DND-41 (cell line): ENCODE results near the gene FAM163B.

ENCODE experiments used
- ATAC-seq: fragments of 200-7000 bp; cut with Tn5 transposase; 3 replicates; pipeline ENCODE4 v1.9.1; 2021; ENCODE audit warnings: low read depth; ENCODE audit not compliant: insufficient read depth
- DNase-seq: peaks from one replicate; pipeline ENCODE4 v3.0.0-alpha.2; 2020
- H2AFZ ChIP-seq: 2 replicates; pipeline ENCODE4 v1.6.0; 2012; ENCODE audit warnings: low read depth, low read length
- H3K27ac ChIP-seq: 2 replicates; pipeline ENCODE4 v1.5.1; 2012; ENCODE audit warnings: low read length, inconsistent platforms
- H3K27me3 ChIP-seq: fragments of 200-600 bp; sonication (generic); 2 replicates; pipeline ENCODE4 v1.6.0; 2012; ENCODE audit warnings: low read length, mild to moderate bottlenecking, inconsistent platforms; ENCODE audit not compliant: insufficient read depth, poor library complexity
- H3K36me3 ChIP-seq: 2 replicates; pipeline ENCODE4 v1.5.1; 2012; ENCODE audit warnings: low read length, inconsistent platforms; ENCODE audit not compliant: insufficient read depth
- H3K4me1 ChIP-seq: 2 replicates; pipeline ENCODE4 v1.5.1; 2012; ENCODE audit warnings: mild to moderate bottlenecking, low read length; ENCODE audit not compliant: insufficient read depth
- H3K4me2 ChIP-seq: 2 replicates; pipeline ENCODE4 v1.6.0; 2012; ENCODE audit warnings: mild to moderate bottlenecking, moderate library complexity, low read length, inconsistent platforms; ENCODE audit not compliant: insufficient read depth
- H3K4me3 ChIP-seq, 2 experiments: fragments of 200-600 bp in 1 of 2; shearing (Covaris generic) in 1 of 2; 2 replicates each; pipeline ENCODE4 v1.5.1; 2012 to 2016; ENCODE audit warnings: inconsistent platforms in 2 of 2, low read length in 2 of 2, mild to moderate bottlenecking in 2 of 2, low read depth in 1 of 2, moderate library complexity in 1 of 2
- H3K79me2 ChIP-seq: 2 replicates; pipeline ENCODE4 v1.6.0; 2012; ENCODE audit warnings: low read length, inconsistent platforms; ENCODE audit not compliant: insufficient read depth
- H3K9ac ChIP-seq: 2 replicates; pipeline ENCODE4 v1.6.0; 2012; ENCODE audit warnings: low read depth, mild to moderate bottlenecking, inconsistent platforms, low read length, moderate library complexity
- H3K9me3 ChIP-seq: 2 replicates; pipeline ENCODE4 v1.5.1; 2012; ENCODE audit warnings: low read length, moderate library complexity, mild to moderate bottlenecking, inconsistent platforms; ENCODE audit not compliant: insufficient read depth, severe bottlenecking
- H4K20me1 ChIP-seq: 2 replicates; pipeline ENCODE4 v1.6.0; 2012; ENCODE audit warnings: low read length; ENCODE audit not compliant: insufficient read depth
- EZH2 ChIP-seq: IDR thresholded peaks from 3 replicates; pipeline ENCODE4 v1.6.1; 2012; ENCODE audit warnings: borderline replicate concordance, low read depth, mild to moderate bottlenecking, moderate library complexity, low read length, inconsistent platforms; ENCODE audit not compliant: severe bottlenecking
- TF ChIP-seq, protein P1 (sequence below): IDR thresholded peaks from 2 replicates; pipeline ENCODE4 v1.5.1; 2012; ENCODE audit warnings: borderline replicate concordance, low read length, moderate library complexity, mild to moderate bottlenecking; ENCODE audit not compliant: poor library complexity, severe bottlenecking; ENCODE audit errors: extremely low read depth

Gene FAM163B

DNA sequence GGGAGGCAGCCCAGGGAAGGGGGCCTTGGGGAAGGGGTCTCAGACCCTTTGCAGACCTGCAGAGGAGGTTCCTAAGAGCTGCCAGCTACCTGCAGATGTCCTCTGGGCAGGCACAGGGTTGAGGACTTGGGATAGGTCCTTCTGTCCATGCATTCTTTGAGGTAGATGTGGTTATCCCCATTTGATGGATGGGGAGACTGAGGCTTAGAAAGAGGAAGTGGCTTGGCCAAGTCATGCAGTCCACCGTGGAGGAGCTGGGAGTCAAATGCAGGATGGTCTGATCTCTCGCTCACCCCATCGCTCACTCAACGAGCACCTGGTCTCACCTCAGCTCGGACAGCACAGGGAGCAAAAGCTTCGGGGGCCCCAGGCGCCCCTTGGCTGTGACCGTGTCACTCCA is 54.5 kb downstream of the FAM163B start:
- no peak overlapping the region for H3K27ac ChIP-seq
- no peak overlapping the region for H2AFZ ChIP-seq
- H3K36me3 ChIP-seq: no peaks in the 10 kb centered on the region
- no peaks in the 10 kb centered on the region for H3K4me1 ChIP-seq
- ATAC-seq: no peak
- no peak for DNase-seq
- H4K20me1 ChIP-seq: no peaks in the 10 kb centered on the region
- no peaks in the 10 kb centered on the region for H3K27me3 ChIP-seq
- H3K9me3 ChIP-seq: no peaks in the 10 kb centered on the region
- no peaks in the 10 kb centered on the region for H3K79me2 ChIP-seq
- H3K4me2 ChIP-seq: no peak overlapping the region
- no peak overlapping the region for H3K4me3 ChIP-seq
- no peak for TF ChIP-seq EZH2
- TF ChIP-seq, protein P1, sequence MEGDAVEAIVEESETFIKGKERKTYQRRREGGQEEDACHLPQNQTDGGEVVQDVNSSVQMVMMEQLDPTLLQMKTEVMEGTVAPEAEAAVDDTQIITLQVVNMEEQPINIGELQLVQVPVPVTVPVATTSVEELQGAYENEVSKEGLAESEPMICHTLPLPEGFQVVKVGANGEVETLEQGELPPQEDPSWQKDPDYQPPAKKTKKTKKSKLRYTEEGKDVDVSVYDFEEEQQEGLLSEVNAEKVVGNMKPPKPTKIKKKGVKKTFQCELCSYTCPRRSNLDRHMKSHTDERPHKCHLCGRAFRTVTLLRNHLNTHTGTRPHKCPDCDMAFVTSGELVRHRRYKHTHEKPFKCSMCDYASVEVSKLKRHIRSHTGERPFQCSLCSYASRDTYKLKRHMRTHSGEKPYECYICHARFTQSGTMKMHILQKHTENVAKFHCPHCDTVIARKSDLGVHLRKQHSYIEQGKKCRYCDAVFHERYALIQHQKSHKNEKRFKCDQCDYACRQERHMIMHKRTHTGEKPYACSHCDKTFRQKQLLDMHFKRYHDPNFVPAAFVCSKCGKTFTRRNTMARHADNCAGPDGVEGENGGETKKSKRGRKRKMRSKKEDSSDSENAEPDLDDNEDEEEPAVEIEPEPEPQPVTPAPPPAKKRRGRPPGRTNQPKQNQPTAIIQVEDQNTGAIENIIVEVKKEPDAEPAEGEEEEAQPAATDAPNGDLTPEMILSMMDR: no peak
- H3K9ac ChIP-seq: no peak overlapping the region

DNA sequence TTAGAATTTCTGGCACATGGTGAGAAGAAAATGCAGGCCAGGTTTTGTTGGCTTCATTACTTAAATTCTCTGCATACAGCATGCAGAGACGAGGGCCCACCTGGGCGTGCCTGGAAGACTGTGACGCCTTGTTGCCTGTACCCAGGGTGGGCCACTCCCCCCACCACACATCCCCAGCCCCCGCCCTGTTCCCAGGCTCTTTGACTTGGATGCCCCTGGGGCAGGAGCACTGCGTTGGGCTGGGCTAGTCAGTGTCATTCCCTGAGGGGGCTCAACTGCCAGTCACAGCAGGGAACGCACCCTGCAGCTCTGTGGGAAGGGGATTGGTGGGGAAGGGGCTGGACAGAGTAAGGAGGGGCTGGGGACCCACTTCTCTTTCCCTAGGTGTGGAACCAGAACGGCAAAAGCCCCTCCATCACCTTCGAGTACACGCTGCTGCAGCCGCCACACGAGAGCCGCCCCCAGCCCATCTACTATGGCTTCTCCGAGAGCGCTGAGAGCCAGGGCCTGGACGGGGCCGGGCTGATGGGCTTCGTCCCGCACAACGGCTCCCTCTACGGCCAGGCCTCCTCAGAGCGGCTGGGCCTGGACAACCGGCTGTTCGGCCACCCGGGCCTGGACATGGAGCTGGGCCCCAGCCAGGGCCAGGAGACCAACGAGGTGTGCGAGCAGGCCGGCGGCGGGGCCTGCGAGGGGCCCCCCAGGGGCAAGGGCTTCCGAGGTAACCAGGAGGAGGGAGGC is 55.0 kb downstream of the FAM163B start:
- no peak overlapping the region for H2AFZ ChIP-seq
- DNase-seq: no peak
- no peaks in the 10 kb centered on the region for H3K27me3 ChIP-seq
- no peaks in the 10 kb centered on the region for H3K36me3 ChIP-seq
- no peak overlapping the region for H3K4me2 ChIP-seq
- no peaks in the 10 kb centered on the region for H3K79me2 ChIP-seq
- no peaks in the 10 kb centered on the region for H4K20me1 ChIP-seq
- H3K9ac ChIP-seq: no peak overlapping the region
- no peaks in the 10 kb centered on the region for H3K4me1 ChIP-seq
- no peak for ATAC-seq
- TF ChIP-seq, protein P1: no peak
- no peak for TF ChIP-seq EZH2
- no peak overlapping the region for H3K4me3 ChIP-seq
- no peak overlapping the region for H3K27ac ChIP-seq
- no peaks in the 10 kb centered on the region for H3K9me3 ChIP-seq

DNA sequence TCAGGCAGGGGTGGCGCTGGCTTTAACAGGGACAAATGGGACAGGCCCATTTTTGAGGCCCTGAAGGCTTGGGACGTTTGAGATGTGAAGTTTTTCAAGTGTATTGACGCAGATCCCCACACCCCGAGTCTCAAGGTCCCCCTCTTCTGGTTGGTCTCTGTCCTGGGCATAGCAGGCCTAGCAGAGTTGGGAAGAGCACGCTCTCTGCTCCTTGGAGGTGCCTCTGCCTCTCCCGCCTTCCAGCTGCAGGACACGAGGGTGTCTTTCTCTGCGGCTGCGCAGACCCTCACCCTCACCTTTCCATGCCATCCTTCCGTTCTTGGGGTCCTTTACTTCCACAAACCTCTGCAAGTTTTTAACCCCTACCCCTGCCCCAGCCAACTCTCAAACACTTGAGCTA is 56.1 kb downstream of the FAM163B start:
- H3K4me2 ChIP-seq: no peak overlapping the region
- no peak overlapping the region for H2AFZ ChIP-seq
- TF ChIP-seq, protein P1: no peak
- DNase-seq (no peak), ATAC-seq (no peak)
- no peak overlapping the region for H3K27ac ChIP-seq
- H3K4me3 ChIP-seq: no peak overlapping the region
- no peak overlapping the region for H3K9ac ChIP-seq
- no peaks in the 10 kb centered on the region for H3K4me1 ChIP-seq
- no peaks in the 10 kb centered on the region for H3K27me3 ChIP-seq
- H3K9me3 ChIP-seq: no peaks in the 10 kb centered on the region
- H4K20me1 ChIP-seq: no peaks in the 10 kb centered on the region
- H3K79me2 ChIP-seq: no peaks in the 10 kb centered on the region
- no peaks in the 10 kb centered on the region for H3K36me3 ChIP-seq

DNA sequence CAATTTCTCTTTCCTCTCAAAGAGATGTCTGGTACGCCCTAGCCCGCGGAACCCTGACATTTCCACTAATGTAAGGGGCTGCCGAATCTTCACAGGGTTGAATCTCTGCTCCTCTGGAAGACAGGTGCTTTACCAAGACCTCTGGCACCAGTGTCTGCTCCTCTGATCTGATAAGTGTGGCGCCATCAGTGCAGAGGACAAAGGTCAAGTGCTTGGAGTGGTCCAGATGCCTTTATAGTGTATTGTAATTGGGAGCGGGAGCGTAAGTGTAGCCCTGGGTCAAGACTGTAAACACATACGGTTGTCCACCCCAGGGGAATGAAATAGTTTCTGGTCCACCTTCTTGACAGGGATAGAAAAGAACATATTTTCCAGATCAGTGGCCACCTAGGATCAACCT is 57.0 kb downstream of the FAM163B start:
- no peak for ATAC-seq
- no peak for TF ChIP-seq EZH2
- TF ChIP-seq, protein P1: no peak

More for the DNA sequence above, 57.0 kb downstream of the FAM163B start:
- H2AFZ ChIP-seq: no peak overlapping the region
- H3K36me3 ChIP-seq: no peaks in the 10 kb centered on the region
- no peak overlapping the region for H3K4me3 ChIP-seq
- H3K79me2 ChIP-seq: no peaks in the 10 kb centered on the region
- no peak overlapping the region for H3K9ac ChIP-seq
- no peaks in the 10 kb centered on the region for H4K20me1 ChIP-seq
- no peaks in the 10 kb centered on the region for H3K4me1 ChIP-seq
- H3K27ac ChIP-seq: no peak overlapping the region
- H3K9me3 ChIP-seq: no peaks in the 10 kb centered on the region
- H3K27me3 ChIP-seq: no peaks in the 10 kb centered on the region
- H3K4me2 ChIP-seq: no peak overlapping the region
- no peak for DNase-seq
